ENCODE data around the gene NFIB. TPM values are rescaled to one million over a fixed set of nuclear protein-coding genes. Genes with fewer than 3 reads are reported as not detected.

Gene NFIB
- 85.8 and 119 TPM in 2 replicates for total RNA-seq

GRCh38 chr9:14313951-14314423, at the start of gene NFIB:
Gene NFIB, minus strand, starts transcription at chr9:14314141. Its CDS starts 630 bp downstream, at chr9:14313511.
- no peak for DNase-seq (ENCODE audit: extremely low read depth, low read depth, low spot score)

GRCh38 chr9:14362175-14362574, 48.2 kb upstream of the NFIB start:
- no peak for DNase-seq (ENCODE audit: extremely low read depth, low read depth, low spot score)

- DNase-seq (ENCODE audit: extremely low read depth, low read depth, low spot score): no peak
These were observed 47.1 kb upstream of the NFIB start for GRCh38 chr9:14361074-14361473.

- DNase-seq (ENCODE audit: extremely low read depth, low read depth, low spot score): no peak
These were observed 44.6 kb upstream of the NFIB start for GRCh38 chr9:14358523-14358922.

- DNase-seq (ENCODE audit: extremely low read depth, low read depth, low spot score): no peak
These were observed 42.7 kb upstream of the NFIB start for GRCh38 chr9:14356351-14357265.

- no peak for DNase-seq (ENCODE audit: extremely low read depth, low read depth, low spot score)
These were observed 40.3 kb upstream of the NFIB start for GRCh38 chr9:14354201-14354600.

- no peak for DNase-seq (ENCODE audit: extremely low read depth, low read depth, low spot score)
These were observed 39.5 kb upstream of the NFIB start for GRCh38 chr9:14353222-14354056.

- DNase-seq (ENCODE audit: extremely low read depth, low read depth, low spot score): no peak
These were observed 38.6 kb upstream of the NFIB start for GRCh38 chr9:14352503-14352902.

GRCh38 chr9:14351221-14351836, 37.4 kb upstream of the NFIB start:
- no peak for DNase-seq (ENCODE audit: extremely low read depth, low read depth, low spot score)

- DNase-seq (ENCODE audit: extremely low read depth, low read depth, low spot score): no peak
These were observed 36.8 kb upstream of the NFIB start for GRCh38 chr9:14350754-14351153.

GRCh38 chr9:14350349-14350728, 36.4 kb upstream of the NFIB start:
- DNase-seq (ENCODE audit: extremely low read depth, low read depth, low spot score): no peak

- no peak for DNase-seq (ENCODE audit: extremely low read depth, low read depth, low spot score)
These were observed 35.8 kb upstream of the NFIB start for GRCh38 chr9:14349447-14350348.

GRCh38 chr9:14349146-14349446, 35.2 kb upstream of the NFIB start:
- no peak for DNase-seq (ENCODE audit: extremely low read depth, low read depth, low spot score)

GRCh38 chr9:14348373-14349145, 34.6 kb upstream of the NFIB start:
- no peak for DNase-seq (ENCODE audit: extremely low read depth, low read depth, low spot score)

GRCh38 chr9:14348123-14348372, 34.1 kb upstream of the NFIB start:
- no peak for DNase-seq (ENCODE audit: extremely low read depth, low read depth, low spot score)

GRCh38 chr9:14347406-14348122, 33.6 kb upstream of the NFIB start:
- DNase-seq (ENCODE audit: extremely low read depth, low read depth, low spot score): no peak

- DNase-seq (ENCODE audit: extremely low read depth, low read depth, low spot score): no peak
These were observed 33.0 kb upstream of the NFIB start for GRCh38 chr9:14346811-14347405.

- DNase-seq (ENCODE audit: extremely low read depth, low read depth, low spot score): no peak
These were observed 32.4 kb upstream of the NFIB start for GRCh38 chr9:14346231-14346791.

Data from glomerular endothelial cell (primary cell).